Right lobe of liver (tissue), 6 donors: ENCODE results near the gene SAMHD1. TPM values are rescaled to one million over a fixed set of nuclear protein-coding genes. Genes with fewer than 3 reads are reported as not detected.

Experiments used
- ATAC-seq, 4 donors: fragments of 200-7000 bp; cut with Tn5 transposase; one replicate each; pipeline ENCODE4 v1.9.1; 2020; ENCODE audit warnings: mild to moderate bottlenecking in 4 of 4, moderate library complexity in 4 of 4
- DNase-seq, 3 donors: peaks; one replicate each; pipeline ENCODE4 v3.0.0-alpha.2; 2020
- H3K27ac ChIP-seq, 3 donors: fragments of 200-600 bp; one replicate each; pipeline ENCODE4 v1.8.0; 2022
- H3K27me3 ChIP-seq, 2 donors: fragments of 200-600 bp; one replicate each; pipeline ENCODE4 v1.8.0; 2022
- H3K36me3 ChIP-seq, 4 donors: fragments of 200-600 bp; sonication (generic) in 1 of 4; one replicate each; pipeline versions ENCODE4 v1.5.1 to v1.8.0; 2017 to 2022; ENCODE audit warnings: control low read depth in 1 of 4
- H3K4me1 ChIP-seq, 4 donors: fragments of 200-600 bp; sonication (generic) in 1 of 4; one replicate each; pipeline versions ENCODE4 v1.5.1 to v1.8.0; 2017 to 2022; ENCODE audit warnings: control low read depth in 1 of 4
- H3K4me3 ChIP-seq, 3 donors: fragments of 200-600 bp; one replicate each; pipeline ENCODE4 v1.8.0; 2022
- H3K9me3 ChIP-seq, 4 donors: fragments of 200-600 bp; sonication (generic) in 1 of 4; one replicate each; pipeline versions ENCODE4 v1.5.1 to v1.8.0; 2017 to 2022; ENCODE audit warnings: control low read depth in 1 of 4
- CTCF ChIP-seq, 4 donors: fragments of 200-600 bp in 3 of 4; fragments of 450-650 bp in 1 of 4; IDR thresholded peaks; one replicate each; pipeline versions ENCODE4 v1.5.1 to v1.8.0; 2016 to 2022; ENCODE audit warnings: antibody characterized with exemption in 4 of 4, mild to moderate bottlenecking in 2 of 4
- POLR2A ChIP-seq: fragments of 450-650 bp; IDR thresholded peaks from one replicate; pipeline ENCODE4 v1.6.1; 2017; ENCODE audit warnings: antibody characterized with exemption, mild to moderate bottlenecking
- WGBS: methylation state at CpG from one replicate; pipeline ENCODE4 v1.1.6; 2018; ENCODE audit warnings: low coverage, low lambda C conversion rate; ENCODE audit not compliant: insufficient coverage; ENCODE audit errors: missing lambda C conversion rate; 5-methylcytosine and 5-hydroxymethylcytosine counted together
- intact Hi-C, 2 donors: fragments of 100-400 bp; cut with DNase I; formaldehyde crosslinking; loops; one replicate each; pipeline versions ENCODE4 v1.11.2 to v1.14.1; 2022
- total RNA-seq, 6 experiments: library from RNA; depleted of rRNA in 2 of 6; stranded (reverse); fragments of >200 nt in 2 of 6; fragmentation: NEBNext Ultra II Directional in 3 of 6; extraction: Animal tissue kit (Norgen Biotek cat#: 25700) in 3 of 6; gene quantifications; one replicate each; pipeline versions ENCODE4 v1.1.0 to v1.2.4, GENCODE V29; 2016 to 2023
- donor health status: DM: no; HTN: yes; CAD: no.
- donor health status: DM: no; HTN: no; CAD: no.
- donor health status: DM: no; HTN: no; CAD: no.
- donor health status: DM: no; HTN: yes; CAD: no.
- donor health status: DM: no; HTN: yes; CAD: no.

The SAMHD1 gene
- total RNA-seq, 6 experiments from 2014 or later, result 22.6 to 40.5 (median 30.7) TPM

DNA sequence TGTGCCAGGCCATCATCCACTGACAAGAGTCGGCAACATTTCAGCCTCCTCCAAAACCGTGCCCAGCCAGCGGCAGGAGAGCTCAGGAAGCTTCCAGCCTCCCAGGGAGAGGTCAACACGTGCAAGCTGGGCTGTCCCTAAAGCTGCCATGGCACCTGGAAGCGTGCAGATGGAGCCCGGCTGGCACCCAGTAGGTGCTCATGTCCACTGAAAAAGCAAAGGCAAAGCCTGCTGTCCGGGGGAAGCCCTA is 90.0 kb downstream of the SAMHD1 start:
- Histone ChIP-seq H3K4me3 (peak overlapping the region in 2 of 3 donors; percentile 20 to 23), H3K27ac (peak overlapping the region in 2 of 3 donors; percentile 44 to 57), H3K4me1 (peaks cover 0 to 7% (median 0%) of the 10 kb centered on the region in 4 donors), H3K9me3 (no peaks in the 10 kb centered on the region), H3K27me3 (peaks cover 0 to 7% of the 10 kb centered on the region in 2 donors), H3K36me3 (no peaks in the 10 kb centered on the region)
- WGBS, result 40% methylated on average over 1 of the region's 7 CpGs
- ATAC-seq, result no peak
- intact Hi-C loops, result no loop called here
- DNase-seq, result no peak
- TF ChIP-seq CTCF (IDR thresholded peaks at IDR 0.05), result no peak
- TF ChIP-seq POLR2A, result no peak

GRCh38 chr20:36860811-36861624 is 90.5 kb downstream of the SAMHD1 start:
- 72% methylated on average over 5 of the region's 14 CpGs for WGBS
- peaks cover 0 to 7% (median 0%) of the 10 kb centered on the region in 4 donors for H3K4me1 ChIP-seq
- peak overlapping the region in 2 of 3 donors; percentile 44 to 57 for H3K27ac ChIP-seq
- no peak overlapping the region for H3K4me3 ChIP-seq
- H3K9me3 ChIP-seq, result no peaks in the 10 kb centered on the region
- intact Hi-C loops, result no loop called here
- ATAC-seq (no peak), DNase-seq (no peak)
- no peaks in the 10 kb centered on the region for H3K36me3 ChIP-seq
- no peak for TF ChIP-seq CTCF (IDR thresholded peaks at IDR 0.05)
- no peak for TF ChIP-seq POLR2A
- H3K27me3 ChIP-seq, result peaks cover 0 to 7% of the 10 kb centered on the region in 2 donors

DNA sequence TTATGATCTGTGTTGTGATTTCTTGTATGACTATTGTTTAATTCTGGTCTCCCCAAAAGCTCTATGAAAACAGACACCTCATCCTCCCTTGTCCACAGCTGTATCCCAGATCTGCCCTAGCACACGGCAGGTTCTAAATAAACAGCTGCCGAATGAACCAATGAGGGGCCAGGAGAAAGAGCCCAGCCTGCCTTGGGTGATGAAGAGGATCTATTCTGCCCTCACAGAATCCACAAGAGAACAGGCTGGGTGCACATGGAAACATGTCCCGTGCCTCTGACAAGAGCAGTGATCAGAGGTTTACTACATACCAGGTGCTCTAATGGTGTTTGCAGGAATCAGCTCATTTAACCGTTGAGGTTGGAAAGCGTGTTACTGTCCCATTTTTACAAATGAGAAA is 91.2 kb downstream of the SAMHD1 start:
- intact Hi-C loops, result no loop called here
- no peaks in the 10 kb centered on the region for H3K36me3 ChIP-seq
- no peak overlapping the region for H3K4me3 ChIP-seq
- no peak for TF ChIP-seq POLR2A
- no peak for TF ChIP-seq CTCF (IDR thresholded peaks at IDR 0.05)
- H3K9me3 ChIP-seq, result no peaks in the 10 kb centered on the region
- no peak for ATAC-seq
- H3K27ac ChIP-seq, result no peak overlapping the region
- WGBS, result 72% methylated on average over 4 of the region's 5 CpGs
- H3K27me3 ChIP-seq, result peaks cover 0 to 7% of the 10 kb centered on the region in 2 donors
- H3K4me1 ChIP-seq, result peaks cover 0 to 7% (median 0%) of the 10 kb centered on the region in 4 donors
- DNase-seq, result no peak

GRCh38 chr20:36859700-36860330 is 91.7 kb downstream of the SAMHD1 start:
- peaks cover 0 to 7% (median 0%) of the 10 kb centered on the region in 4 donors for H3K4me1 ChIP-seq

More at GRCh38 chr20:36859700-36860330, 91.7 kb downstream of the SAMHD1 start:
- DNase-seq, result no peak
- TF ChIP-seq POLR2A (no peak), CTCF (IDR thresholded peaks at IDR 0.05) (no peak)
- H3K9me3 ChIP-seq, result no peaks in the 10 kb centered on the region
- no peak overlapping the region for H3K27ac ChIP-seq
- intact Hi-C loops, result no loop called here
- ATAC-seq, result no peak
- H3K27me3 ChIP-seq, result peaks cover 0 to 7% of the 10 kb centered on the region in 2 donors
- no peak overlapping the region for H3K4me3 ChIP-seq
- WGBS, result 67% methylated on average over 5 of the region's 6 CpGs
- H3K36me3 ChIP-seq, result no peaks in the 10 kb centered on the region
